CD4-positive, CD25-positive, alpha-beta regulatory T cell (primary cell): ENCODE results near the gene NUP85. TPM values are rescaled to one million over a fixed set of nuclear protein-coding genes. Genes with fewer than 3 reads are reported as not detected.

ENCODE experiments used
- ATAC-seq, 2 donors: fragments of 150-1000 bp; cut with Tn5 transposase; one replicate each; pipeline ENCODE4 v1.10.0; 2021; ENCODE audit warnings: low read depth in 2 of 2, moderate number of reproducible peaks in 2 of 2, moderate library complexity in 1 of 2
- DNase-seq, 3 donors: peaks; one replicate each; pipeline versions ENCODE4 v3.0.0 to v3.0.0-alpha.2; 2012 to 2022; ENCODE audit warnings: mixed read lengths in 1 of 3
- H3K27ac ChIP-seq: one replicate; pipeline ENCODE4 v1.7.0; 2013; ENCODE audit warnings: mild to moderate bottlenecking, low read length; ENCODE audit not compliant: insufficient read depth, poor library complexity, severe bottlenecking
- H3K27me3 ChIP-seq: one replicate; pipeline ENCODE4 v1.7.0; 2013; ENCODE audit warnings: low read length; ENCODE audit not compliant: control insufficient read depth, insufficient read depth
- H3K36me3 ChIP-seq: one replicate; pipeline ENCODE4 v1.7.0; 2013; ENCODE audit warnings: mild to moderate bottlenecking, low read length, moderate library complexity; ENCODE audit not compliant: control insufficient read depth, insufficient read depth
- H3K4me1 ChIP-seq: 2 replicates; pipeline ENCODE4 v1.7.0; 2013; ENCODE audit warnings: mild to moderate bottlenecking, low read length; ENCODE audit not compliant: insufficient read depth, control insufficient read depth, poor library complexity, severe bottlenecking
- H3K4me3 ChIP-seq: one replicate; pipeline ENCODE4 v1.7.0; 2013; ENCODE audit warnings: low read depth, mild to moderate bottlenecking, low read length, moderate library complexity
- H3K9me3 ChIP-seq, 2 experiments: 1 replicate in 1 of 2; 2 replicates in 1 of 2; pipeline ENCODE4 v1.7.0; 2013; ENCODE audit warnings: low read length in 2 of 2, mild to moderate bottlenecking in 1 of 2, moderate library complexity in 1 of 2; ENCODE audit not compliant: control insufficient read depth in 2 of 2
- H3K27ac Mint-ChIP-seq, 3 donors: one replicate each; pipeline ENCODE4 v1.8.0; 2020 to 2022; ENCODE audit warnings: mild to moderate bottlenecking in 3 of 3, mixed read lengths in 3 of 3, moderate library complexity in 2 of 3
- H3K27me3 Mint-ChIP-seq: one replicate; pipeline ENCODE4 v1.8.0; 2022; ENCODE audit warnings: mild to moderate bottlenecking, mixed read lengths
- H3K36me3 Mint-ChIP-seq: one replicate; pipeline ENCODE4 v1.8.0; 2020; ENCODE audit warnings: mixed read lengths
- H3K4me1 Mint-ChIP-seq, 4 donors: one replicate each; pipeline ENCODE4 v1.8.0; 2020 to 2022; ENCODE audit warnings: mixed read lengths in 4 of 4, mild to moderate bottlenecking in 1 of 4
- H3K4me3 Mint-ChIP-seq, 4 donors: one replicate each; pipeline ENCODE4 v1.8.0; 2020 to 2022; ENCODE audit warnings: mild to moderate bottlenecking in 4 of 4, mixed read lengths in 4 of 4, moderate library complexity in 3 of 4
- H3K9me3 Mint-ChIP-seq, 7 donors: one replicate each; pipeline ENCODE4 v1.8.0; 2020 to 2022; ENCODE audit warnings: mixed read lengths in 7 of 7, mild to moderate bottlenecking in 3 of 7, moderate library complexity in 2 of 7
- polyA plus RNA-seq, 4 donors: library from polyadenylated mRNA; unstranded; fragments of 300-500 nt; fragmentation: Illumina TruSeq; gene quantifications; one replicate each; pipeline ENCODE4 v1.2.3, GENCODE V29; 2021
- total RNA-seq: library from RNA; stranded (reverse); gene quantifications from one replicate; pipeline ENCODE4 v1.2.3, GENCODE V29; 2022

Gene NUP85
- total and polyA plus RNA-seq, 5 donors from 2014 or later = 31.1 to 79.5 (median 46.4) TPM

GRCh38 chr17:75238684-75239191, 33.3 kb downstream of the NUP85 start:
- Mint-ChIP-seq H3K27ac (peak overlapping the region in 2 of 3 donors; percentile 38 to 80), H3K27me3 (no peaks in the 10 kb centered on the region), H3K4me1 (peaks cover 0 to 22% (median 9%) of the 10 kb centered on the region in 4 donors), H3K36me3 (peaks cover 30% of the 10 kb centered on the region), H3K9me3 (no peaks in the 10 kb centered on the region), H3K4me3 (peak overlapping the region; percentile 15 to 71 (median 44))
- DNase-seq (peak; percentile 42 to 77 (median 62)), ATAC-seq (peak; percentile 65 to 78)
- H3K4me1 ChIP-seq = peaks cover 7% of the 10 kb centered on the region
- H3K4me3 ChIP-seq = peak overlapping the region; percentile 11
- H3K9me3 ChIP-seq = no peaks in the 10 kb centered on the region
- H3K27ac ChIP-seq = peak overlapping the region; percentile 14
- H3K27me3 ChIP-seq = no peaks in the 10 kb centered on the region
- H3K36me3 ChIP-seq = peaks cover 80% of the 10 kb centered on the region

DNA sequence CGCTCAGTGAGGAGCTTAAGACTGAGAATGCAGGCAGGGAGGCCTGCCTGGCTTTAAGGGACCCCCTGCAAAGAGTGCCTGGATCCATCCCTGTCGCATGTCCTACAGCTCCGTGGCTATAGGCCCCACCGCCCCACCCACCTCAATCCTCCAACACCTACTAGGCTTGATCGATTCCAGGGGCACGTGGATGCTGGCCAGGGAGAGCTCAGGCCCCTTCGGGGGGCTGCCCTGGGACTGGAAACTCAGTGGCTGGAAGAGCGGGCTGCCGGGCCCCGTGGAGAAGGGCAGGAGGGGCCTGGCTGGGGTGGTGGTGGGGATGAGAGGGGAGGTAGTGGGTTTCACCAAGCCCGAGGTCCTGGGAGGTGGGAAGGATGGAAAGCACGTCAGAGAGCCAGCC, 33.7 kb downstream of the NUP85 start:
- peak overlapping the region in 1 of 4 donors; percentile 61 for H3K4me3 Mint-ChIP-seq
- Histone ChIP-seq H3K4me3 (no peak overlapping the region), H3K4me1 (peaks cover 7% of the 10 kb centered on the region), H3K27ac (no peak overlapping the region), H3K36me3 (peaks cover 85% of the 10 kb centered on the region), H3K27me3 (no peaks in the 10 kb centered on the region), H3K9me3 (no peaks in the 10 kb centered on the region)
- H3K27ac Mint-ChIP-seq = peak overlapping the region in 2 of 3 donors; percentile 38 to 80
- no peaks in the 10 kb centered on the region for H3K27me3 Mint-ChIP-seq
- DNase-seq (no peak), ATAC-seq (no peak)
- H3K9me3 Mint-ChIP-seq = no peaks in the 10 kb centered on the region
- peaks cover 34% of the 10 kb centered on the region for H3K36me3 Mint-ChIP-seq
- H3K4me1 Mint-ChIP-seq = peaks cover 0 to 22% (median 9%) of the 10 kb centered on the region in 4 donors

DNA sequence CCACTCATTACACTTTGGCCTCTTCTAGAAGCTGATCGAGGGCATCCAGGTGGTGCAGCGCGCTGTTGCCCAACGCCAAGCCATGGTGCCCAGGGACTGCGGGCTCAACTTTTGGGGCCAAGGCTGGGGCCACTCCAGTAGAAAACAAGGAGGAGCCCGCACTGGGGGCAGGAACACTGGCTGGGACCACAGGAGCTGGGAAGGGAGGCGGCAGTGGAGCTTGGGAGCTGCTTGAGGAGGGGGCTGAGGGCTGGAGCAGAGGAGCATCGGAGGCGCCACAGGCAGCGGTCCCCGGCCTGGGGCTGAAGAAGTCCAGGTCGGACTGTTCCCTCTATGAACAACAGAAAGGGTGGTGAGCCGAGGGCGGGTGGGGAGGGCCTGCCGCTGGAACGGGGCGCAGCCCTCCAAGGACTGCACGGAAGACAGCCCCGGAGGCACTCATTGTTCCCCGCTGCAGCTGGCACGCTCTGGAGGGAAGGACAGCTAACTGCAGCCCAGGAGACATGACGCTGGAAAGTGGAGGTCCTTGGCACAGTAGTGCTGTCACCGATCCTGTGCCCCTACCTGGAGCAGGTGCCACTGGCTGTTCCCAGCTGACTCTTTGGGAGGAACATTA, 34.4 kb downstream of the NUP85 start:
- H3K27me3 Mint-ChIP-seq = no peaks in the 10 kb centered on the region
- H3K4me3 Mint-ChIP-seq = no peak overlapping the region
- Histone ChIP-seq H3K27ac (no peak overlapping the region), H3K27me3 (no peaks in the 10 kb centered on the region), H3K4me3 (no peak overlapping the region), H3K4me1 (peaks cover 7% of the 10 kb centered on the region), H3K36me3 (peaks cover 85% of the 10 kb centered on the region), H3K9me3 (no peaks in the 10 kb centered on the region)
- peak overlapping the region in 1 of 3 donors; percentile 67 for H3K27ac Mint-ChIP-seq
- ATAC-seq (no peak), DNase-seq (no peak)
- H3K4me1 Mint-ChIP-seq = peaks cover 0 to 25% (median 7%) of the 10 kb centered on the region in 4 donors
- H3K9me3 Mint-ChIP-seq = no peaks in the 10 kb centered on the region
- peaks cover 35% of the 10 kb centered on the region for H3K36me3 Mint-ChIP-seq

- H3K9me3 ChIP-seq = no peaks in the 10 kb centered on the region
- peak overlapping the region in 1 of 3 donors; percentile 67 for H3K27ac Mint-ChIP-seq
- peaks cover 85% of the 10 kb centered on the region for H3K36me3 ChIP-seq
- no peak overlapping the region for H3K27ac ChIP-seq
- DNase-seq = peak in 2 of 3 donors; percentile 17 to 57
- H3K4me1 Mint-ChIP-seq = peaks cover 0 to 25% (median 7%) of the 10 kb centered on the region in 4 donors
- H3K4me1 ChIP-seq = peaks cover 7% of the 10 kb centered on the region
- H3K36me3 Mint-ChIP-seq = peaks cover 30% of the 10 kb centered on the region
- ATAC-seq = peak in 1 of 2 donors; percentile 20
- no peaks in the 10 kb centered on the region for H3K27me3 ChIP-seq
- no peak overlapping the region for H3K4me3 ChIP-seq
- no peak overlapping the region for H3K4me3 Mint-ChIP-seq
- H3K27me3 Mint-ChIP-seq = no peaks in the 10 kb centered on the region
- H3K9me3 Mint-ChIP-seq = no peaks in the 10 kb centered on the region
These were observed 35.1 kb downstream of the NUP85 start for GRCh38 chr17:75240394-75241142.

DNA sequence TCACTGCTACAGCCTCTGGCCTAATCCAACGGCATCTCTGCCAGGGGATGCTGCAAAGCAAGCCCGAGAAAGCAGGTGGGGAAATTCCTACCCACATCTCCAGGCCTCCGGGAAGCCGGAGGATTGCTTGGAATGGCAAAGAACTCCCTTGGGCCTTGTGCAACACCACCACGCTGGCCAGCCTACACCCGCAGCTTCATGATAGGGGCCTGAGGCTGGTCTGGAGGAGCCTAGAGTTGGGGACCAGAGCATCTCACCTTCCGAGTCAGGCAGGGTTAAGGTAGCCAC, 35.6 kb downstream of the NUP85 start:
- Histone ChIP-seq H3K9me3 (no peaks in the 10 kb centered on the region), H3K27me3 (no peaks in the 10 kb centered on the region), H3K27ac (no peak overlapping the region), H3K4me1 (peaks cover 7% of the 10 kb centered on the region), H3K4me3 (no peak overlapping the region), H3K36me3 (peaks cover 85% of the 10 kb centered on the region)
- Mint-ChIP-seq H3K27ac (no peak overlapping the region), H3K4me1 (peaks cover 0 to 25% (median 7%) of the 10 kb centered on the region in 4 donors), H3K9me3 (no peaks in the 10 kb centered on the region), H3K36me3 (peaks cover 31% of the 10 kb centered on the region), H3K27me3 (no peaks in the 10 kb centered on the region), H3K4me3 (no peak overlapping the region)
- ATAC-seq = no peak
- no peak for DNase-seq

DNA sequence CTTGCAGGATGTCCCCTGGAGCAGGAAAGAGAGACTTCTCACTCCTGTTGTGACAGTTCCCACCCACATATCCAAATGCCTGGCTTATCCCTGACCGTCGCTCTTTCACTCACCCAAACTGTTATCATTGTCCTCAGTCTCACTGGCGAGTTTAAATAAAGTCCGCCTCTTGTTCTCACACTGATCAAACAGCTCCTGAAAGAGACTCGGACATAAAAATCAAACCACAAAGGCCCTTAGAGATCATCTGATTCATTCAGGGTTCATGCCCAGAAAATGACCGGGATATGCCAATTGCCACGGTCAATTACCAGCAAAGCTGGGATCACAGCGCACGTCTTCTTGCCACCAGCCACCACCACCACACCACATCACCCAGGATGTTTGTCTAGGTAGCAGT, 36.0 kb downstream of the NUP85 start:
- no peaks in the 10 kb centered on the region for H3K9me3 Mint-ChIP-seq
- Histone ChIP-seq H3K4me3 (no peak overlapping the region), H3K4me1 (peaks cover 7% of the 10 kb centered on the region), H3K9me3 (no peaks in the 10 kb centered on the region), H3K36me3 (peaks cover 85% of the 10 kb centered on the region), H3K27me3 (no peaks in the 10 kb centered on the region), H3K27ac (no peak overlapping the region)
- H3K4me3 Mint-ChIP-seq = no peak overlapping the region
- no peaks in the 10 kb centered on the region for H3K27me3 Mint-ChIP-seq
- peaks cover under 1 to 26% (median 7%) of the 10 kb centered on the region in 4 donors for H3K4me1 Mint-ChIP-seq
- no peak for ATAC-seq
- DNase-seq = no peak
- H3K36me3 Mint-ChIP-seq = peaks cover 34% of the 10 kb centered on the region
- peak overlapping the region in 2 of 3 donors; percentile 68 to 78 for H3K27ac Mint-ChIP-seq

GRCh38 chr17:75241996-75242460, 36.5 kb downstream of the NUP85 start:
- Histone ChIP-seq H3K9me3 (no peaks in the 10 kb centered on the region), H3K36me3 (peaks cover 82% of the 10 kb centered on the region), H3K27me3 (no peaks in the 10 kb centered on the region), H3K27ac (no peak overlapping the region), H3K4me1 (peaks cover 7% of the 10 kb centered on the region), H3K4me3 (no peak overlapping the region)
- Mint-ChIP-seq H3K4me1 (peaks cover 6 to 31% (median 9%) of the 10 kb centered on the region in 4 donors), H3K27me3 (no peaks in the 10 kb centered on the region), H3K36me3 (peaks cover 36% of the 10 kb centered on the region), H3K27ac (peak overlapping the region; percentile 68 to 83 (median 78)), H3K4me3 (peak overlapping the region in 2 of 4 donors; percentile 52 to 63), H3K9me3 (no peaks in the 10 kb centered on the region)
- no peak for ATAC-seq
- DNase-seq = no peak
